GM13977 (cell line): Measurements from ENCODE around the gene KRTAP4-5.
A peak's percentile ranks its signal among the peaks of the same experiment; 100 is the strongest.
"Not testable (repeated sequence)": the region's sequence is repeated elsewhere in the genome, so short reads cannot be mapped to it uniquely, and the experiment has no call there.

Source experiments
- DNase-seq: peaks from one replicate; pipeline ENCODE4 v3.0.0; 2012; ENCODE audit warnings: low spot score
- in situ Hi-C: fragments of 300-500 bp; cut with MboI; formaldehyde crosslinking; loops from one replicate; pipeline ENCODE4 v1.12.0; 2022; ENCODE audit warnings: low sequenced_read_pairs, low pct_unique_long_range_greater_than_20kb, mixed read lengths, inconsistent platforms; ENCODE audit not compliant: unreplicated experiment
- TF ChIP-seq, protein P1 (sequence below): IDR thresholded peaks from 2 replicates; pipeline ENCODE4 v1.5.1; 2012; ENCODE audit warnings: mild to moderate bottlenecking, control low read depth; ENCODE audit not compliant: insufficient read depth; ENCODE audit errors: extremely low read depth, missing control alignments

KRTAP4-5 gene

DNA sequence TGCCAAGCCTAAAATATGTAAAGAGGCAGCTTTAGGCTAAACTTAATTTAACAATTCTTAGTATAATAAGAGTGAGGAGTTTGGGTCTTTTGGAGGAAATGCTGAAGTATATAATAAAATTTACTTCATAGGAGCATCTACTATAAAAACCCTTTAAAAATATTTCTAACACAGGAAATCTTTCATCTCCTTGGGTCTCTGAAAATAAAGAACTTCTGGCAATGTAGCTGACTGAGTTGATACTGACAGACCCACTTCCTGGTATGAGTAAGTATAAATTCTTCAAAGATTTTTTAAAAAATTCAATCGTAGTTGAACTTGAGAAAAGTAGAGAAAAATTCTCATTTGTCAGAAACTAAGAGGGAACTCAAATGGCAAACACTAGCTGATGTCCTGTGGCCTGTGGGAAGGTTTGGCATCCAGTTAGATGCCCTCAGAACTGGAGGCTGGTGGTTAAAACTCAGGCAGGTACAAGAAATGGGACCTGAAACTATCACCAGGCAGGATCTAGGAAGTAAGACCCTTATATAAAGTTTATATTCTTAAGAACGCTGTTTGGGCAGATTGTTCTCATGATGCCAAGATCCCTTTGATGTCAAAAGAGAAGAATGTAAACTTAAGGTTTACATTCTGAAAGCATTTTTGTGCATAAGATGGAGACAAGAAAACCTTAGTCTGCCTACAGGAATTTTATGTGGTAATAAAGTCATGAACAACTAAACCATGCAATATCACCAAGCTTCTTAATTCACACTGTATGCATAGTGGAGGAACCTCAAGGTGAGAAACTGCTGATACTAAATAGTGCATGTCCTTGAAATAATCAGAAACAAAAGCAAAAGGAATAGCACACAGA, 15.5 kb downstream of the KRTAP4-5 start:
- TF ChIP-seq, protein P1, sequence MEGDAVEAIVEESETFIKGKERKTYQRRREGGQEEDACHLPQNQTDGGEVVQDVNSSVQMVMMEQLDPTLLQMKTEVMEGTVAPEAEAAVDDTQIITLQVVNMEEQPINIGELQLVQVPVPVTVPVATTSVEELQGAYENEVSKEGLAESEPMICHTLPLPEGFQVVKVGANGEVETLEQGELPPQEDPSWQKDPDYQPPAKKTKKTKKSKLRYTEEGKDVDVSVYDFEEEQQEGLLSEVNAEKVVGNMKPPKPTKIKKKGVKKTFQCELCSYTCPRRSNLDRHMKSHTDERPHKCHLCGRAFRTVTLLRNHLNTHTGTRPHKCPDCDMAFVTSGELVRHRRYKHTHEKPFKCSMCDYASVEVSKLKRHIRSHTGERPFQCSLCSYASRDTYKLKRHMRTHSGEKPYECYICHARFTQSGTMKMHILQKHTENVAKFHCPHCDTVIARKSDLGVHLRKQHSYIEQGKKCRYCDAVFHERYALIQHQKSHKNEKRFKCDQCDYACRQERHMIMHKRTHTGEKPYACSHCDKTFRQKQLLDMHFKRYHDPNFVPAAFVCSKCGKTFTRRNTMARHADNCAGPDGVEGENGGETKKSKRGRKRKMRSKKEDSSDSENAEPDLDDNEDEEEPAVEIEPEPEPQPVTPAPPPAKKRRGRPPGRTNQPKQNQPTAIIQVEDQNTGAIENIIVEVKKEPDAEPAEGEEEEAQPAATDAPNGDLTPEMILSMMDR = no peak
- no peak for DNase-seq
- in situ Hi-C loops = no loop called here

DNA sequence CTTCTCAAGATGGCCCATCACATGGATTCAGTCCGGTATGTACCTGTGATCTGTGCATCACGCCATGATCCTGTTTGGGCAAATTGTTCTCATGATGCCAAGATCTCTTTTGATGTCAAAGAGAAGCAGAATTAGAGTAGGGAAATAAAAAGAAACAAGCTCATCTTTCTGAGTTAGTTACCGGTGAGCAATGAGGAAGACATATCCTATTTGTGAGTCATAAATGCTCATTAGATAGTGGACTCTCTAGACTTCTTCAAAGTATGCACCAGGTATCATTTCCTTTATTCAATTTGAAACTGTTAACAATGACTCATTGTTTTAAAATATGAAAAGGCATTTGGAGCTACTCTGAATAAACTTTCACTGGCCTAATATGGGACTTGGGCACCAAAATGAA, 17.6 kb downstream of the KRTAP4-5 start:
- TF ChIP-seq, protein P1 = no peak
- DNase-seq = peak; percentile 28
- in situ Hi-C loops = no loop called here

DNA sequence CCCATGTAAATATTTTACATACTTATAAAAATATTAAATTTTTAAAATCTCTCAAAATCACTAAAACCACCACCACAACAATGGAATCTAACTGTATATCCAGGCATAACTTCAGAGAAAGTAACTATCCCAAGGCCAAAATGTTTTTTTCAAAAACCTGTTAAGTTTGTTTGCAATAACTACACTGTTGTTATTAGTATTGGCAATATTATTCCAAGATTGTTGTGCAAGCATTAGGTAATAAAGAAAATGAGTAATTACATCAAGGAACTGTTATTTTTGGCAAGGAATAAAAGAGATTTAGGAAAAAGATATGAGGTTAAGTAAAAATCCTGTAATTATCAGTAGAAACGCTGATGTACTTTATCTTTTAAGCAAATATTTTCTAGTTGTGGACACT, 22.3 kb downstream of the KRTAP4-5 start:
- in situ Hi-C loops = no loop called here
- TF ChIP-seq, protein P1 = no peak
- DNase-seq = no peak

DNA sequence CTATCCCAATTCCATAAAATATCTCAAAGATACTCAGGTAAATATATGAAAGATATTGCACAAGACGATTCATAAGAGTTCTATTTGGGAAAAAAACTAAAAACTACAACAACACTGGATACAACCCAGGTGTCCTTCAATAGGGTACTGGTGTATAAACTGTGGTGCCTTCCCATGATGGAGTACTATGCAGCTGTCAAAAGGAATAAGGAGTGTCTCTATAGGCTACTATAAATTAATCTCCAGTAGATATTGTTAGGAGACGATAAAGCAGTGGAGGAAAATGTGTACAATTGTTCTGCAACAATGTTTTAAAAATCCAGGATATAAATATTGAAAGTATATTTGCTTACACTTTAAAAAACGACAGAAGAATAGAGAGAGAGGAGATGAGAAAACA, 23.2 kb downstream of the KRTAP4-5 start:
- TF ChIP-seq, protein P1 = no peak
- in situ Hi-C loops = no loop called here
- DNase-seq = no peak

DNA sequence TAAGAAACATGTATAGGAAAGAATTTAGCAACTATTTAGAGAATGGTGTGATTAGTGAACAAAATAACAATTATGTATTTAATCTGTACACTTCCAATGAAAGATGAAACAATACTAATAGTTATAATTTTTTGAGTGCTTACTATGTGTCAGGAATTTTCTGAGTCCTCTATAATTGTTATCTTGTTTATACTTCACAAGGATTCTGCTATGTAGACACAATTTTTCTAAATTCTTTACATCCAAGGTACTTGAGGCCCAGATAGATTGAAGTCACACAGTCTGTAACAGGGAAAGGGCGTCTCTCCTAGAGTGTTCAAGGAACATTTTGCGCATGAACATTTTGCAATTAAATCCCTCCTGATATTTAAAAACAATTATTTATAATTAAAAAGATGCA, 24.6 kb downstream of the KRTAP4-5 start:
- in situ Hi-C loops = no loop called here
- TF ChIP-seq, protein P1 = no peak
- no peak for DNase-seq

DNA sequence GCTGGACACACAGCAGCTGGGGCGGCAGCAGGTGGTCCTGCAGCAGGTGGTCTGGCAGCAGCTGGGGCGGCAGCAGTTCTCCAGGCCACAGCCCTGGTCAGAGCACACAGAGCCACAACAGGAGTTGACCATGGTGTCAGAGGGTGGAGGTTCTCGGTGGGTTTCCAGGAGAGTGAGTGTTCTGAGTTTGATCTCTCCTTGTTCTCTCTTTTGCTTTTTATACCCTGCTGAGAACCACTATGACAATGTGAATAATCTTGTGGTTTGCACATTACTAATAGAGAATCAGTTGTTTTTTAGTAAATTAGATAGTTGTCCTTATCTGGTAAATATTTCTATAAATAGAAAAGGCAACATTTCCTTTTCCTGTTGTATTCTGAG, 25.6 kb downstream of the KRTAP4-5 start, which contains the start of gene KRTAP4-12:
KRTAP4-12 (minus strand) TSS at position 192 of the 381 bp plus-strand sequence; CDS start at position 132, 60 bp downstream.
- DNase-seq, in situ Hi-C loops: not testable (repeated sequence)

DNA sequence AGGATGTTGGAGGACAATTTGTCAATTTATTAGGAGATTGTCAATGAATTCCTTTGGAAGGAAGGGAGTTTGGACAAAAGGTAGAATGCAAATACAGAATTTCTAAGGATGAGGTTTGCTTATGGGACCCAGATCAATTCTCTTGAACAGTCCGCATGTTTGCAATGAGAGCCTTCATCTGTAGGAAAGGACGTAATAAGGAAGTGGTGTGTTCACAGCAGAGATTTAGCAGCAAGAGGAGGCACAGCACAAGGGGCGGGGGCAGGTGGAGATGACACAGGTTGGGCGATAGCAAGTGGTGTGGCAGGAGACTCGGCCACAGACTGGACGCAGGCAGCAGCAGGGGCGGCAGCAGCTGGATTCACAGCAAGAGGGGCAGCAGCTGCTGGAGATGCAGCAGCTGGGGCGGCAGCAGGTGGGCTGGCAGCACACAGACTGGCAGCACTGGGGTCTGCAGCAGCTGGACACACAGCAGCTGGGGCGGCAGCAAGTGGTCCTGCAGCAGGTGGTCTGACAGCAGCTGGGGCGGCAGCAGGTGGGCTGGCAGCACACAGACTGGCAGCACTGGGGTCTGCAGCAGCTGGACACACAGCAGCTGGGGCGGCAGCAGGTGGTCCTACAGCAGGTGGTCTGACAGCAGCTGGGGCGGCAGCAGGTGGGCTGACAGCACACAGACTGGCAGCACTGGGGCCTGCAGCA, 26.2 kb downstream of the KRTAP4-5 start:
- in situ Hi-C loops, DNase-seq: not testable (repeated sequence)
